Epithelial cell of esophagus (primary cell): ENCODE results near the gene CDH8.

Source experiments
- DNase-seq: peaks from one replicate; pipeline ENCODE4 v3.0.0; 2010; ENCODE audit warnings: low read depth
- H3K4me3 ChIP-seq: 2 replicates; pipeline ENCODE4 v1.5.1; 2011; ENCODE audit warnings: mild to moderate bottlenecking, low read length, control low read depth
- TF ChIP-seq, protein P1 (sequence below): IDR thresholded peaks from 2 replicates; pipeline ENCODE4 v1.5.1; 2011; ENCODE audit warnings: low read depth, mild to moderate bottlenecking, low read length, control low read depth, inconsistent platforms; ENCODE audit not compliant: insufficient read depth; ENCODE audit errors: missing control alignments

The CDH8 gene

DNA sequence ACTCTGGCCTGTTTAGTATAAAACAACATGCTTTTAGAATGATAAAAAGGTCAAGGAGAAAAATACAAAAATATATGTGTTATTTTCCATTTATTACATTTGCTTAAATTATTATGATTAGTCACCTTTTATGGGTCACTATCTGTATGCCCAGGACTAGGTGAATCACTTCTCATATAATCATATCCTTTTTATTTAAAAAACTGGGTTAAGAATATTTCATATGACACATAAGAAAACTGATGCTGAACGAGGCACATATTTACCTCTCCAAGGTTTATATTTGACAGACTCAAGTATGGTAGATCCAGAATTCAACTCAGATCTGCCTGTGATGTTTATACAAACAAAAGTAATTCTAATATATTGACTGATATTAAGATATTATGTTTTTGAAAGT, 134.5 kb downstream of the CDH8 start:
- TF ChIP-seq, protein P1, sequence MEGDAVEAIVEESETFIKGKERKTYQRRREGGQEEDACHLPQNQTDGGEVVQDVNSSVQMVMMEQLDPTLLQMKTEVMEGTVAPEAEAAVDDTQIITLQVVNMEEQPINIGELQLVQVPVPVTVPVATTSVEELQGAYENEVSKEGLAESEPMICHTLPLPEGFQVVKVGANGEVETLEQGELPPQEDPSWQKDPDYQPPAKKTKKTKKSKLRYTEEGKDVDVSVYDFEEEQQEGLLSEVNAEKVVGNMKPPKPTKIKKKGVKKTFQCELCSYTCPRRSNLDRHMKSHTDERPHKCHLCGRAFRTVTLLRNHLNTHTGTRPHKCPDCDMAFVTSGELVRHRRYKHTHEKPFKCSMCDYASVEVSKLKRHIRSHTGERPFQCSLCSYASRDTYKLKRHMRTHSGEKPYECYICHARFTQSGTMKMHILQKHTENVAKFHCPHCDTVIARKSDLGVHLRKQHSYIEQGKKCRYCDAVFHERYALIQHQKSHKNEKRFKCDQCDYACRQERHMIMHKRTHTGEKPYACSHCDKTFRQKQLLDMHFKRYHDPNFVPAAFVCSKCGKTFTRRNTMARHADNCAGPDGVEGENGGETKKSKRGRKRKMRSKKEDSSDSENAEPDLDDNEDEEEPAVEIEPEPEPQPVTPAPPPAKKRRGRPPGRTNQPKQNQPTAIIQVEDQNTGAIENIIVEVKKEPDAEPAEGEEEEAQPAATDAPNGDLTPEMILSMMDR = no peak
- no peak for DNase-seq
- H3K4me3 ChIP-seq = no peak overlapping the region

GRCh38 chr16:61900482-61900881, 135.8 kb downstream of the CDH8 start:
- TF ChIP-seq, protein P1 = no peak
- no peak overlapping the region for H3K4me3 ChIP-seq
- peak; percentile 84 for DNase-seq

DNA sequence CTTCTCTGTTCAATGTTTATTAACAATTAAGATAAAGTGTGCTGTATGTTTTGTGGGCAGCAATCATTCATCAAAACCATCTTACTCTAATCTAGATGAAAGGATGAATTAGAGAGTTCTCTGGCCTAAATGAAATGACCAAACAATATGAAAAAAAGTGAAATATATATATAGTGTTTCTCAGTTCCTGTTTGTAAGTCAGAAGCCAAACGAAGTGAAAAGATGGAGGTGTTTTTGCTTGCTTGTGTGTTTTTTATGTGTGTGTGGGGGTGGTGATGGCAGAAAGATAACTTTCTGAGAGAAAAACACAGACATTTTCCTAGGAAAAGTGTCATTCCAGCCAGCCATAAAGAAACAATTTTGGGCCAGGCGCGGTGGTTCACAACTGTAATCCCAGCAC, 138.6 kb downstream of the CDH8 start:
- TF ChIP-seq, protein P1 = no peak
- DNase-seq = no peak
- H3K4me3 ChIP-seq = no peak overlapping the region

DNA sequence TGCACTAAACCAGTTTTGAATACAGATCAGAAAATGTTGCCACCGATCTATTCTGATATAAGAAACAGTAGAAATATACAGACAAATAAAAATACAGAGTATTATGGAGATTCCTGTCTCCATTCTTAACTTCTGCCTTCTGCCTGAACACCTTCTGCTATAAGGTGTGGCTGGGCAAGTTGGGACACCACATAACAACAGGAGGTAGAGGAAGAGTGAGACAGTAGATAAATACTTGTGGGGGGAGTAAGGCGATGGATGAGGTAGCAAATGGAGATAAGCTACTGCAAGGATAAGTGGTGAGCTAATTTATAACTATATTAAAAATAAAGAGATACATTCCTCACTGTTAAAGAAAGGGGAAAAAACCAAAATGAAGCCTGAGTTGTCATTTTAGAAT, 143.7 kb downstream of the CDH8 start:
- TF ChIP-seq, protein P1 = no peak
- H3K4me3 ChIP-seq = no peak overlapping the region
- DNase-seq = peak; percentile 63

DNA sequence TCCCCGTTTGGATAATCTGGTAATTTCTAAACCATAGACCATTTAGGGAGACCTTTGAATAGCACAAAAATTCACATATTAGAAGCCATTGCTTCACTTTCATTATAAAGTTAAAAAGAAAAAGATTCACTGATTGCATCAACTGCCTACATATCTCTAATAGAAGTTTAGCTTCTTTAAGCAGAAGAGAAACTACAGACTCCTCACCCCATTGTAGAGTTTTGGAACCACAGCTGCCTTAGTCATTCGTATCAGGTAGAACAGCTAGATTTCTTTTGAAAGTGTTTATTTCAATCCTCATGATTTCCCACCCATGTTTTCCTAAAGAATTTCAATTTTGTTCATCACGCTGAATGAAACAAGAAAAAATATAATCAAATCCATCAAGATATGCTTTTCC, 144.8 kb downstream of the CDH8 start:
- DNase-seq = no peak
- no peak overlapping the region for H3K4me3 ChIP-seq
- TF ChIP-seq, protein P1 = no peak

DNA sequence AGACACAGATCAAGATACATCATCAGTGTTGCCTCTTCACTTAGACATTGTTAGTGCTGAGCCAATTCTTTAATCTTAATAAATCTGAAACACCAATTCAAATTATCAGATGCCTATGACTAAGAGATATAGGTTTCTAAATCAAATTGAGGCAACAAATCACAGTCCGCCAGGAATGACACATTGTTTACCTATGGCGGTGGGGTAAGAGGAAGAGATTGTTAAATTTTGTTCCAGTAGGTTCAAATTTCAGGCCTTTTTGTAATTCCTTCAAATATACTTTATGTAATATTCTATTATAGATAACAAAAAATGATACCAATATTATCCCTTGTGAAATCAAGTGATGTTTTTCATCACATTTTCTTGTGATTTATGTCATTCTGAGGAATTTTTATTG, 145.9 kb downstream of the CDH8 start:
- peak; percentile 50 for DNase-seq
- TF ChIP-seq, protein P1 = no peak
- no peak overlapping the region for H3K4me3 ChIP-seq

- TF ChIP-seq, protein P1 = no peak
- H3K4me3 ChIP-seq = no peak overlapping the region
- DNase-seq = peak; percentile 74
Measured at GRCh38 chr16:61887903-61888302, 148.3 kb downstream of the CDH8 start.
